RPMI7951 (cell line): ENCODE data around the gene HAAO. TPM values are rescaled to one million over a fixed set of nuclear protein-coding genes. Genes with fewer than 3 reads are reported as not detected.

Experiments
- DNase-seq: peaks from one replicate; pipeline ENCODE4 v3.0.0-alpha.2; 2012; ENCODE audit warnings: low read depth
- total RNA-seq: library from RNA; depleted of rRNA; stranded (reverse); fragments of >200 nt; shearing (Covaris generic); gene quantifications from 2 replicates; pipeline ENCODE4 v1.2.3, GENCODE V29; 2014

Gene HAAO
- total RNA-seq, 1 experiment from 2014 or later: not detected

DNA sequence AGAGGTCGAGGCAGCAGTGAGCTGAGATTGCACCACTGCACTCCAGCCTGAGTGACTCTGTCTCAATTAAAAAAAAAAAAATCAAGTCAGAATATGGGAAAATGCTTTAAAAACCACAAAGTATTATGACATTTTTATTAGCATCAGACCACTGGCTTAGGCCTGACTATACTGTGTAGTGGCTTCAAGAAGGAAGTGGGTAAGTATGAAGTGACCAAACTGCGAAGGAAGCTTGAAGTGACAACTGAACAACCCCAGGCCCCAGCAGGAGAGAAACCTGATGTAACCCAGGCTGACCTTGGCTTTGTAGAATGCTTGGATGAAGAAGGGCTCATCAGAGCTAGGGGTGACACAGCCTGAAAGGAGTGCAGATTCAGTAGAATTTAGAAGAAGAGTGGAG is 21.4 kb upstream of the HAAO start:
- DNase-seq: no peak

DNA sequence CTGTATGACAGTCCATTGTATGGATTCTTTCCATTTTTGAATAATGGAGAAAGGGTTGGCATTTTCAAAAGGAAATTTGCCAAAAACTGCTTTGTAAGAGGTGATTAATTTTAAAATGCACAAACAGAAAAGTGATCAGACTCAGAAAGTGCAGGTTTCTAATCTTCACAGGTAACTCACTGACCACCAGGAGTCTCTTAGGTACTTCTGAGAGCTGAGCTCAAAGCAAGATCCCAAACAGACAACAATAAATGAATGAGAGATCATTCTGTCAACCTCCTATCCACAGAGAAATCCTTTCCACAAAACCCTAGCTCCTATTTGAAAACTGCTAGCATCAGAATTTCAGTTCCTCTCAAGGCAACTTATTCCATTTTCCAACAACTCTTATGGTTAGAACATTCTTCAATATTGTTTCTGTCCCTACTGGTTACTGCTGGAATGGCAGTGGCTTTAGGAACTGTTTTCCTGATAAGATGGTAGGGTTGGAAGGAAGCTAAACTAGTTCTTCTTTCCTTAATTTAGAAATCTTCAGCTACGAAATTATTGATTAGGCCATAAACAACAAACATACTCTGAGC is 20.6 kb upstream of the HAAO start:
- peak; percentile 48 for DNase-seq

DNA sequence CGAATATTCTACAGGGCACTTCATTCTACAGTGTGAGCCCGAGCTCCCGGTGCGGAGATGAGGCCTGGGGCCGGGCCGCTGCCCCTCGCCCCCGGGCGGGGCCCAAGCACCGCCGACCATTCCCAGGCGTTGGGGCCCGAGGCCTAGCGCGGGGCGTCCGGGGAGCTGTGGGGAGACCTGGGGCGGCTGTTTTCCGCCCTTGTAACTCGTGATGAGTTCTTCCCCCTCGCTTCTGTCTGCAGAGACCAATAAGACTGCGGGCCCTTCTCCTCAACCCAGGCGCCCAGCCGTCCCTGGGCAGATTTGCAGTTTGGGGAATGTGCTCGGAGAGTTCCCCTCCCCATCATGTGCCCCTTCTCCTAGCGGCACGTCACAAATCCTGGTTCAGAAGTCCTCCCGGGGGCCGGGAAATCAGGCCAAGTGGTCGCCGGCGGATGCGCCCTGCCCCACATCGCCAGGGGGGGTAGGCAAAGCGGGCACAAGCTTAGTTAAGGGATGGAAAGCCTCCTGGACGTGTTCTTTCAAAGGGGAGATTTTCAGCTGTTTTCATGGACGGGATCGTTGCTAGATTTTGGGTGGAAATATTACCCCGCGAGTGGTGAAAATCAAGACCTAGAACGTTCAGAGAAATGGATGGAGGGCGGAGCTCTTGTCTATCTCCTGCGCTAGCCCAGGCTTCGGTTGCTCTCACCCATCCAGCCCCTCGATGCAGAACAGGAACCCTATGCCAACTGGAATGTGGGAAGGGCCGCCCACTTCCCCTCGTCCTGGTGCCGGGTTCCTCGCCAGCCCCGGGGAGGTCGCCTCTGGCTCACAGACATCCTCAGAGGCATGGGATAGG is 18.8 kb upstream of the HAAO start:
- DNase-seq: peak; percentile 73

DNA sequence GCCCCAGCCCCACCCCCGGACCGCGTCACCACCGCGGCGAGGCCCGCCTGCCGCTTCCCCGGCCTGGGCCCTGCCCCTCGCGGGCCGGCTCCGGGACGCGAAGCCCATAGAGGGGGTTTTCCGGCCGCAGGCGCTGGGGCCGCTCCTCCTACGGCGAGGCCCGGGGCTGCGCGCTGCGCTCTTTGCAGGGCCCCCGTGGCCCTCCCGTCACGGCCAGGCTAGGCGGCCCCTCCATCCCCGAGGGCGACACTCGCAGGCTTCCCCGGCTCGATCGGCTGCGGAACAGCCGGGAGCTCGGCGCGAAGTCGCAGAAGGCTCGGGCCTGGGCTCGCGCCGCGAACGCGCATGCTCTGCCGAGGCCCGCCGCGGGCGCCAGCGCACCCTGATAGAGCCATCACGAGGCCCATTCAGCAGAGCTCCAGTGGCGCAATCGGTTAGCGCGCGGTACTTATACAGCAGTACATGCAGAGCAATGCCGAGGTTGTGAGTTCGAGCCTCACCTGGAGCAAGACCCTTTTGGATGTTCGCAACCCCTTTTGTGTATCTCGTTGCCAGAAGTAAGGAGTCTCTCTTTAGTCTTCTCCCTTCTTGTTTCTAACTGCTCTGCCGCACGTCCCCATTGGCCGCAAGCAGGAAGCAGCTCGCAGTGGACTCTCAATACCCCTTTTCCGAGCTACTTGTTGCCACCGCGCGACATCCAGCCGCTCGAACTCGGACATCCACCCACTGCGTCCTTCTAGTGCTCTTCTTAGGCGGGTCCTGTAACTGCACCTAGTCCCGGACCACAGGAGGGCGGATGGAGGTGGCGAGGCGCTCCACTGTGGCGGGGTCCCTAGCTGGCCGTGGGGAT is 18.0 kb upstream of the HAAO start:
- peak; percentile 93 for DNase-seq

DNA sequence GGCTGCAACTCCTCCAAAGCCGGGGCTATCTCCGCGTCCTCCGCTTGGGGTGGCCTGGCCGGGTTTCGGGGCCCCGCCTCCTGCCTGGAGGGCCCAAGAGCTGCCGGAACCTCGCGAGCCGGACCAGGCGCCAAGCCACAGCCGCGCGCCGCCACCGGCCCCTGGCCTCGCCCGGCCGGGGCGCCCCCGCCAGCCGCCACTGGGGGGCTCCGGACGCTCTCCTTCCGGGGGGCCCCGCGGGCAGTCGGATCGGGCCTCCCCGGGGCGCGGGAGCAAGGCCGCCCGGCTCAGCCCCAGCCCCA is 17.4 kb upstream of the HAAO start:
- peak; percentile 86 for DNase-seq

DNA sequence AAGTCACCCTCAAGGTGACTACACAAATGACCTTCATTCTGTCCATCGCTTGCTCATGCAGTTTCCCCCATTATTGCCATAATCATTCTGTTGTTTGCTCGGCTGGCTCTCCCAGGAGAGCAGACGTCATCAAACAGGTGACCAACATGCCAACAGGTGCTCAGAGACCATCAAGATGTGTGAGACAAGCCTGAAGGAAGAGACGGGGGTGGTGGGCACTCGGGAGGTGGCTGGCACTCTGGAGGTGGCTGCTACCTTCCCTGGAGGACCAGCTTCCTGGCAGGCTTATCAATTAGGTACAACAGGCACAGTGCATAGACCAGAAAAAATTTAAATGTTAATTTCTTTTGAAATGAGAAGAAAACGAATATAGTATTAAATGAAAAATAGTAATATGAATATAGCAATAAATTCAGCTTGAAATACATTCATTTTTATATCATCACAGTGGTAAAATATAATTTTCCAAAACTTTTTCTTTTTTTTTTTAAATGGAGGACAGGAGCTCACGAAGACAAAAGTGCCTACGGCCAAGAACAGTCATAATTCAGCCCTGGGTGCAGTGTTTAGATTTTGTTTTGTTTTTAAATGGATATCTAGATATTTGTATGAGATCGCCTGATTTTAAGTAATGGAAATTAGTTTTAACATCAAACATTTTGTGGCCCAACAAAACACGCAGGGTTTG is 16.9 kb upstream of the HAAO start:
- no peak for DNase-seq

DNA sequence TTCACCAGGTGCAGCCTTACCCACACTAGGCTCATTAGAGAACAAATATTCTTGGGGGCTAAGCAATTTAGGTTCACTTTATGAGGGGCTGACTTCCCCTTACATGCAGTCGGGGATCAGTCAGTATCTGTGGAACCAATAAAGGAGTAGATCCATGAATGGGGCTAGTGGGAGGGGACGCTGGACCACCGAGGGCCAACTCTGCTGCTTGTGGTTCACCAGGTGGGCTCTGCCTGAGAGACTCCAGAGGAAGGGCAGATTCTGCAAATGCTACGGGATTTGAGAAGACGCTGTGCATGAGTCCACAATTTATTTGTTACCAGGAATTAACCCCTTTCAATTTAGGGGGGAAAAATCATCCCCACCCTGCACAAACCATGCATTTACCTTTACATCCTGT is 15.9 kb upstream of the HAAO start:
- no peak for DNase-seq

DNA sequence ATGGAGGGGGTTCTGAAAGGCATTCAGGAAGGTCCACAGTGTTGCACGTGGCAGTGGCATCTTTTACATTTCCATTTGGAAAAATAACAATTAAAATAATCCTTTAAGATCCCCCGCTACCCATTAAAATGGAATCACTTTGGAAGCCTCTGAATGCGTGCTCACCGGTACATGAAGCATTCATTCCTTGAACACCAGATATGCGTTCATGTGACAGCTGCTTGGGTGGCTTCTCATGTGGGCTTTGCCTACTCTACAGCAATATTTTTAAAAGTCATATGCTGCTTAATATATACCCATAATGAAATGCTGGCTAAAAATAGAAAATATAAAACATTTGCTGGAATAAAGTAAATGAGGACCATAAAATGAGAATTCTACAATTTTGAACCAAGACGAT is 14.4 kb upstream of the HAAO start:
- no peak for DNase-seq

DNA sequence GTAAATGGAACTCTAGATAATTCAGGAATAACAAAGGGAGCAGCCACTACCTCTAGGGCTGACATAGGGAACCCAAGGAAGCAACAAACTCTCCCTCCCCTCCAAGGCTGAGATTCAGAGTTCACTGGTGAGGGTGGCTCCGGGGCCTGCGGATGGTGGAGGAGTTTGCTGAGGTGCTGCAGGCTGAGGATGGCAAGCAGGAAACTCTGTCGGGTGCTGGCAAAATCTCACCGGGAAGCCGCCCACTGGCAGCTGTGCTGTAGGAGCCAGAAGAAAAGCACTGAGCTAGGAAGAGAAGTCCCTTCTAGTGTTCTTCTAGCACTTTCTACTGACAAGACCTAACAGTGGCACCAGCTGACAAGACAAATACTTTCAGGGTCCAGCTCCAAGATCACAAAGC is 12.5 kb upstream of the HAAO start:
- no peak for DNase-seq

DNA sequence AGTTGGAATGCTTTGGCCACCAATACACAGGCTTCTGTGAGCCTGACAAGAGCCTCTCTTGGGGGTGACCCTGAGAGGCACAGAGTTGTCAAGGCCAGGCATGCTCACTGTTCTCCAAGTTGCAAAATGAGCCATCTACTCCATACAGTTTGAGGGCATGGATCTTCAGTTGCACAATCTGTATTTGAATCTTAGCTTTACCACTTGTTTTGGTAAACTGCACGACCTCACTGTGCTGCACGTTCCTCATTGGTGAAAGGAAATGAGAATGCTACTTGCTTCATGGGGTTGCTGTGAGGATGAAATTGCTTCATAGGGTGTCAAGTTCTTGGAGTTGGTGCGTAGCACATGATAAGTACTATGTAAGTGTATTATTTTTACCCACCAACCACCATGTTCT is 12.0 kb upstream of the HAAO start:
- no peak for DNase-seq

DNA sequence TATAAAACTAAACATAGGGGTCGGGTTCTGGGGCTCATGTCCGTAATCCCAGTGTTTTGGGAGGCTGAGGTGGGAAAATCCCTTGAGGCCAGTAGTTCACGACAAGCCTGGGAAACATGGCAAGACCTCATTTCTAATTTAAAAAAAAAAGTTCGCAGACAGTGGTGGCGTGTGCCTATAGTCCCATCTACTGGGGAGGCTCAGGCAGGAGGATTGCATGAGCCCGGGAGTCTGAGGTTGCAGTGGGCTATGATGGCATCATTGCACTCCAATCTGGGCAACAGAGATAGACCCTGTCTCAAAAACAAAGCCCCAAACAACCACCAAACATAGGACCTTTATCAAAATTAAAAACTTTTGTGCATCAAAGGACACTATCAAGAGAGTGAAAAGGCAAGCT is 9.8 kb upstream of the HAAO start:
- DNase-seq: no peak

DNA sequence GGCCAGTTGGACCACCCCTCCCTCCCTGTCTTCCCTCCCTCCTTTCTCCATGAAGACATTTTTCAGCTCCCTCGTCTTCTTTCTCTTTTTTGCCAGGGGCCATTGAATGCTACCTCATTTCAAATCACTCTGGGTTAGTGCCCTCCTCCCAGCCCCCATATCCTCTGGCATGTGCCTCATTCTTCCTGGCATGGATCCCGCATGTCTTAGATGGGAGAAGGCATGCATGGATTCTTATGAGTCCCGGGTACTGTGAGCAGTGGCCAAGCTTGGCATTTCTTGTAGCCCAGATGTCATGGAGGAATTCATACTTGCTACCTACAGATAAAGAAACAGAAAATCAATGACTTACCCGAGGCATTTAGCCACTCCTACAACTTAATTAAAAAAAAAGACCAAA is 9.0 kb upstream of the HAAO start:
- peak; percentile 55 for DNase-seq

DNA sequence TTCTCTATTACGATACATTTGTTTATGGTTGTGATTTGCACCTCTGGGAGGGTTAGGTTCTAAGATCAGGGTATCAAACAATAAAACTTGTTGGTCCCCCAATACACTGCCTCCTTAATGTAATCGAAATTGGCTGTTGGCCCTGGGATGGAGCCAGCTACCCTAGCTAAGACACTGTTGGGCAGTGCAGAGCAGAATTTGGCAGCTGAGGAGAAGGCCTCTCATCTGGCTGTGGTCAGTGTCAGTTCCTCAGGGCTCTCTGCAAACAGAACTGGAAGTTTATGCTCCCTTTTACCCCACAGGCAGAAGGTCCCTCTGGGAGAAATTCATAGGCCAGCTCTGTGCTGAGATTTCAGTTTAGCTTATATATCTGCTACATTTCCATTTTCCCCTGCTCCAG is 8.6 kb upstream of the HAAO start:
- peak; percentile 40 for DNase-seq

DNA sequence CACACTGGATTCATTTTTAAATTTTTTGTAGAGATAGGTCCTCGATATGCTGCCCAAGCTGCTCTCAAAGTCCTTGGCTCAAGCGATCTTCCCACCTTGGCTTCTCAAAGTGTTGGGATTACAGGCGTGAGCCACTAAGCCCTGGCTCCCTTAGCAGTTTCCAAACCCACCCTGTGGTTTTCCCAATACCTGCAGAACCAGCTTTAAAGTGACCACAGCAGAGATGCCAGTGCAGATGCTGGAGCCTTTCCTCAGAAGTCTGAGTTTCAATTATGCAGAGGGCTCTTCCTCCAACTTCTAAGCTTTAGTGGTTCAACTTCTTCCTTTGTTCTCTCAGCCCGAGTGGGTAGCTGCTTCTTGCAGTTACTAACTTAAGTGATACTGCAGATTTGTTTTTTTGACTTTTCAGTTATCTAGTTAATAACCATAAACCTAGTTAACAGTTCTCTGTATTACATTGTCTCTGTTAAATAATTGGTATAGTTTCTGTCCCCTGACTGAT is 8.1 kb upstream of the HAAO start:
- no peak for DNase-seq

DNA sequence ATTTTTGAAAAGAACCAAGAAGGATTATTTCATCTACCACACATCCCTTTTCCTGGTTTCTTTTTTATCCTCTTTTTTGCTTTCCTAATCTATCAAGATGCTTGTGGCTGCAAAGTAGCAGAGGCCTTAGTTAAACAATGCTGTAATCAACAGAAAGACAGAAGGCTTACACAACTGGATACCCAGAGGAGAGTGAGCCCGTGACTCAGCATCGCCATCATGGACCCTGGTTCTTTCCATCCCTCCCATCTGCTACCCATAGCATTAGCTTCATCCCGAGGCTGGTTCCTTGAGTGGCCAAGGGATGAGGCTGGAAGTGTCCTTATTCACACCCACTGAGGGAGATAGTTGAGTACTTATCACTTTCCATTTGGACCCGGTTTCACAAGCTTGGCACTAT is 7.5 kb upstream of the HAAO start:
- DNase-seq: no peak

DNA sequence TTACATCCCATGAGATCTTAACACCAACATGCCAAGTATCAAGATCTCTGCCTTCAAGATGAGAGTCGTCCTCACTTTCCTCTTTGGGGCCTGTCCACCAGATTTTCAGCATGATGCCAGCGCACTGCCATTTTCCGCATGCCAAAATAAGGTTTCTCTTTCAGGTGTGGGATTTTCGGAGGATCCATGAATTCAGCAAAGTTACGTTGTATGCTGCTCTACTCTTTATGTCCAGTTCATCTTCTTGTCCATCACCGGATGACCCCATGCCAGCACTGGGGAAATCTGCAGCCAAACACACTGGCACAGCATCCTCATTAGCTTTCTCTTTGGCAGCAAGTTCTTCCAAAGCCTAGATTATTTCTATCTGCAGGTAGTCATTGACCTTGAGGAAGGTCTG is 4.9 kb upstream of the HAAO start:
- DNase-seq: no peak

DNA sequence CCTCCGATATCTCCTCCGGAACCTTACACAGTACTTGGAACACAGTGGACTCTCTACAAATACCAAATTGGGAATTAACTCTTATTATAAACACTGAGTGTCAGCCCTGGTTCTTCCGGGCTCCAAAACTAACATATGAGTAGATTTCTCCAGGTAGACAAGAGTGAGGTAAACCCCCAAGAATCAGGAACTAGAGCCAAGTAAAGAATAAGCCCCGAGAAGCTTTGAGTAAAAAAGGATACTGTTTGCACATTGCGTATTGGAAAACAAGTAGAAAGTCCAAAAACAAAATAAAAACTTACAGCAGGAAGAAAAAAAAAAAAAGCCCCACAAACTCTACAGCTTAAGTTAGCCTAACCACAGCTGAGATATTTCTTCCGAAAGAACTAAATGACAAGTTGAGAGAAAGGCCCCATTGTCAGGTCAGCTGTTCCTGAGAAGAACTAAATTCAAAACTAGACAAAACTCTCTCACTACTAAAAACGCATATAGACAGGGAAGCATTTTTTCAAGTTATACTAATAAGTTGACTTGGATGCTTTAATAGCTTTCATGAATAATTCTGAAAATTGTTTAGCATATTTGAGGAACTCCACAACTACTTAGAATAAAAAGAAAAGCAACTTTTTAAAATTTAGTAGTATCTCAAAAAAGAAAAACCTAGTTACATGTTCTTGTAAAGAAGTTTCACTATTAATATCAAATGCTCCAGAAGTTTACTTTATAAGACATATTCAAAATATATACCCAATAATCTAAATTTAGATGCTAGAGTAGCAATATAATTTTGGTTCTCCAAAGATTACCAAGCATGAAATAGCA is 4.3 kb upstream of the HAAO start:
- DNase-seq: peak; percentile 10

DNA sequence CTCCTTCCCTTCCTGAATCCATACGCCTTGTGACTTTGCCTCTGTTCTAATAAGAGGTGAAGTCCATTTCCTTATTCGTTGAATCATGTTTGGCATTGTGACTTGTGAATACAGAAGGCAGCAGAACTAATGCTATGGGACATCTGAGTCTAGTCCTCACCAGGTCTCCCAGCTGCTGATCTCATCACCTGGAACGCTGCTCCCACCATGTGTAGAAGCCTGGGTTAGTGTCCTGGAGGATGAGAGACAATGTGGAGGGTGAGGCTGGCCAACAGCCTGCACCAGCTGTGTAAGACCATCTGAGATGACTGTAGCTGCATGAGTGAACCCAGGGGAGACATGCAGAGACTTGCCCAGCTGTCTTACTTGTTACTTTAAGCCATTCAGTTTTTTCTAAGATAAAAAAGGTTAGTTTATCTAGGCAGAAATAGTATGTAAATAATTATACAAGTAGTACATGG is 3.5 kb upstream of the HAAO start:
- DNase-seq: no peak

DNA sequence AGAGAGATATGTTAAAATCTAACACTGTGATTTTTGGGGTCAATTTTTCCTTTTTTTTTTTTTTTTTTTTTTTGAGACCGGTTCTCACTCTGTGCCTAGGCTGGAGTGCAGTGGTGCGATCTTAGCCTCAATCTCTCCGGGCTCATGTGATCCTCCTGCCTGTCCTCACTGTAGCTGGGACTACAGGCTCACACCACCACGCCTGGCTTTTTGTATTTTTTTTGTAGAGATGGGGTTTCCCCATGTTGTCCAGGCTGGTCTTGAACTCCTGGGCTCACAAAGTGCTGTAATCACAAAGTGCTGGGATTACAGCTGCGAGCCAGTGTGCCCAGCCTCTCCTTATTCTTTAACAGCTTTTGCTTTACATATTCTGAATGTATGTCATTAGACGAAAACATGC is 2.9 kb upstream of the HAAO start:
- DNase-seq: no peak

DNA sequence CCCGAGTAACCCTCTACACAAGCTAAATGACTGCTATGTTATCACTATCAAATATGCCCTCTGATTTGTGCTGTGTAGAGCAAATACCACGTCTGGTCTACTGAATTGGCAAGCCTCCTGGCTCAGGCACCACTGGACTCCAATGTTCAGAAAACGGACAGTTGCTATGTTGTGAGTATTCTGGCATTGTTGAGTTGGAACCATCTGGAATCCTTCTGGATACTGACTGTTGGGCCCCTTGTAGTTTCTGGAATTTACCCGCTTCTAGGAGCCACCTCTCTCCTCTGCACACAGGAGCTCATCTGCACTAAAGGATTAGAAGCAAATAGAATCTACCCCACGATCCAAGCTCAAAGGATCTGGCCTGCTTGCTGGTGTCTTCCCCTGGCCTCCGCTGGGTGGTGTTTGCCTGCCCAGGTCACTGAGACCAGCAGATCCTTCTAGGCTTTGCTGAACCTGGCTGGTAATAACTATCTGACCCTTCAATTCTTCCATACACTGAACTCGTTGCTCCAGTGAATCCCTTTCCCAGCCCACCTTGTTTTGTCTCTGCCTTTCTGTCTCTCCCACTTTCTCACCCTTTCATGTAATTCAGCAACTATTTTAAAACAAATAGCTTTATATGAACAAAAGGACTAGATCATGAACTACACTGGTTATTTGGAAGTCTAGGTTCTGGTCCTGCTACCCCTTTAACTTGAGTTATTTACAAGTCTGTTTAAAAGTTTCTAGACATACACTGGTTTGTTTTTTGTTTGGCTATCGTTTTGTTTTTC is 2.1 kb upstream of the HAAO start:
- DNase-seq: no peak
